AG04449 (cell line): Measurements from ENCODE around the gene NPC1L1.
"Not testable (repeated sequence)": the region's sequence is repeated elsewhere in the genome, so short reads cannot be mapped to it uniquely, and the experiment has no call there.

Source experiments
- CTCF ChIA-PET: fragments of 350-600 bp; formaldehyde crosslinking; extraction: SDS; loops from one replicate; lab custom pipeline; 2021; ENCODE audit warnings: antibody characterized with exemption; lab: Yijun Ruan, JAX
- POLR2A ChIA-PET: fragments of 400-600, 350-600 bp; formaldehyde crosslinking; extraction: SDS; loops from one replicate; lab custom pipeline; 2020; ENCODE audit warnings: antibody characterized with exemption, inconsistent platforms; lab: Yijun Ruan, JAX
- DNase-seq: peaks from one replicate; pipeline ENCODE4 v3.0.0-alpha.2; 2010; ENCODE audit warnings: low read depth, low spot score
- H3K4me3 ChIP-seq: 2 replicates; pipeline ENCODE4 v1.5.1; 2011; ENCODE audit warnings: low read depth, mild to moderate bottlenecking, control low read depth, low read length
- TF ChIP-seq, protein P1 (sequence below): IDR thresholded peaks from one replicate; pipeline ENCODE4 v1.5.1; 2011; ENCODE audit warnings: mild to moderate bottlenecking, moderate library complexity, low read length, control low read depth, inconsistent platforms; ENCODE audit not compliant: insufficient read depth; ENCODE audit errors: missing control alignments

The NPC1L1 gene

DNA sequence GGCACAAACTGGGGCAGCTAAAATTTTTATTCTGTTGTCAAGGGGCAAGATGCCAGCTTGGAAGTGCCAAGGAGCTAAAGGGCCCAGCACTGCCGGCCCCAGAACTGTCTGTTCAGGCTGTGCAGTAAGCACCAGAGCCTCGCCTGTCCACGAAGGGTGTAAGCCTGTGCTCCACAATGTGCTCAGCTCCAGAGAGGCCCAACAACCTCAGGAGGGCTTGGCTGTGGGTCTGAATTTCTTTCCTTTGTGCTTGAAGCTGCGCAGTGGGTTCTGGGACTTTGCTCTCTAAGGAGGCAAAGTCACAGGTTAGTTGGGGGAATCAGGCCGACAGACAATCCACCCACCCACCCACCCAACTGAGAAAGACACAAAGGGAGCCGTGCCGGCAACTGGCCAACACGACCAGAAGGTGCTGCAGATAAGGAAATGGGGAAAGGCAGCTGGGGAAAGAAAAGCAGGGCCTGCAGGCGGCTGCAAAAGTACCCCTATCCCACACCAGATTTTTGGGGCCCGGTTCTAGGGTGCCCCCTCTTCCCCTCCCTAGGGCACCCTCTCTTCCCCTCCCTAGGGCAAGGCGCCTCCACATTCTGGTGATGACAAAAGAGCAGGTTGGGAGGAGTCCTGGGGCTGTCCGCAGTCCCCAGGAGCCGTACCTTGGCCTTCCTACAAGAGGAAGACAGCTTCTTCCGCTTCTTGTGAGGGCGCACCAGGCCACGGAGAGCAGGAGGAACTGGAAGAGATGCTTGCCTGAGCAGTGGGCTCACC, 24.8 kb upstream of the NPC1L1 start:
- TF ChIP-seq, protein P1, sequence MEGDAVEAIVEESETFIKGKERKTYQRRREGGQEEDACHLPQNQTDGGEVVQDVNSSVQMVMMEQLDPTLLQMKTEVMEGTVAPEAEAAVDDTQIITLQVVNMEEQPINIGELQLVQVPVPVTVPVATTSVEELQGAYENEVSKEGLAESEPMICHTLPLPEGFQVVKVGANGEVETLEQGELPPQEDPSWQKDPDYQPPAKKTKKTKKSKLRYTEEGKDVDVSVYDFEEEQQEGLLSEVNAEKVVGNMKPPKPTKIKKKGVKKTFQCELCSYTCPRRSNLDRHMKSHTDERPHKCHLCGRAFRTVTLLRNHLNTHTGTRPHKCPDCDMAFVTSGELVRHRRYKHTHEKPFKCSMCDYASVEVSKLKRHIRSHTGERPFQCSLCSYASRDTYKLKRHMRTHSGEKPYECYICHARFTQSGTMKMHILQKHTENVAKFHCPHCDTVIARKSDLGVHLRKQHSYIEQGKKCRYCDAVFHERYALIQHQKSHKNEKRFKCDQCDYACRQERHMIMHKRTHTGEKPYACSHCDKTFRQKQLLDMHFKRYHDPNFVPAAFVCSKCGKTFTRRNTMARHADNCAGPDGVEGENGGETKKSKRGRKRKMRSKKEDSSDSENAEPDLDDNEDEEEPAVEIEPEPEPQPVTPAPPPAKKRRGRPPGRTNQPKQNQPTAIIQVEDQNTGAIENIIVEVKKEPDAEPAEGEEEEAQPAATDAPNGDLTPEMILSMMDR, result no peak
- ChIA-PET CTCF (interaction anchor here (0.7 to 5.5 kb wide), 36 partner anchors 8 to 545 kb away, joined by 3 to 79 read pairs (median 5); partner anchors contain the start of genes DDX56, H2AZ2, TMED4 and YKT6), POLR2A (interaction anchor here (0.9 to 1.1 kb wide), 2 partner anchors 8 to 15 kb away, joined by 5 to 8 read pairs; partner anchors contain the start of gene DDX56)
- no peak overlapping the region for H3K4me3 ChIP-seq
- no peak for DNase-seq

DNA sequence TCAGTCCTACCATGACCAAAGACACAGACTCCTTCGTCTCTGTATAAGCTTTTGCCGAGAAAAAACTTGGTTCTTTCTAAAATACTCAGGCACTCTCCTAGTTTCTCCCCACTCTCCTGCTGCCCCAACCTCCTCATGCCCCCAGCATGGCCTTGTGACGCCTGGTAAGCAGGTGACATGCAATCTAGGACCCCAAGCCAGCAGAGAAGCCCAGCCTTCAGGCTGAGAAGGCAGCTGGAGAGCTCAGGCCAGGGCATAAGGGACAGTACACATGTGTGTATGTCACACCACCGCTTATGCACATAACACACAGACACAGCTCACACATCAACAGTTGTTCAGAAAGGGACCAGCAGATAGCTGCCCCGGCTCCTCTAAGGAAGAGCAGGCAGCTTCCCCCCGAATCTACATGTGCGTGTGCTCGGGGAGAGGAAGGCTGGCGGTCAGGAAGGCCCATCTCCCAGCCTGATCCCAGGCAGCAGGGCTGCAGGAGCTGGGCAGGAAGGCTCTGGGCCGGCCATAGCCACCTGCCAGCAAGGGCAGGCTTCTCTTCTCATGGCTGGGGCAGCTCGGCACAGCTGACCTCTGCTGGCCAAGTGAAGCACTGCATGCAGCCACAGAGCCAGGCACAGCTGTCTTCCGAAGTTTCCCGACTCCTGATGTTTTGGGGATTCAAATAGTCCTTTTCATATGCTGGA, 24.1 kb upstream of the NPC1L1 start:
- no peak overlapping the region for H3K4me3 ChIP-seq
- CTCF ChIA-PET, result interaction anchor here (0.6 to 5.5 kb wide), 42 partner anchors 9 to 548 kb away, joined by 3 to 79 read pairs (median 4); partner anchors contain the start of genes DDX56, H2AZ2, TMED4 and YKT6
- POLR2A ChIA-PET, result interaction anchor here (0.9 to 1.1 kb wide), 2 partner anchors 9 to 16 kb away, joined by 5 to 8 read pairs; partner anchors contain the start of gene DDX56
- TF ChIP-seq, protein P1, result peak; percentile 97
- DNase-seq, result no peak

DNA sequence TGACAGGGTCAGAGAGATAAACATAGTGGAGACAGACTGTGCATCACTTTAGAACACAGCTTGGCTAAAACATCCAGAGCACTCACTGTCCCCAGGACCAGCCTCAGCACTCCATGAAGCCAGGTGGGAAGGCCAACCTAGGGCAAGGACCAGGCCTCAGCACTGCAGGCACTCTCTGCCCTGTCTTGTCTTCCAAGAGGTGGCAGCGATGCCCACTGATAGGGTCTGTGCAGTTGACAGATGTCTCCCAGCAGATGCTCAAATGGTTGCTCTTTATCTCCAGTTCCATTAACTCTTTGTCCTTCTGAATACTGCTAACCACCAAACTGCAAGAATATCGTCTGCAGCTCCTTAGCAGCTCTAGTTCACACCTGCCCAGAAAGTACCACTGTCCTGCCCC, 23.5 kb upstream of the NPC1L1 start:
- TF ChIP-seq, protein P1, result no peak
- no peak for DNase-seq
- ChIA-PET CTCF (interaction anchor here (0.6 to 5.5 kb wide), 31 partner anchors 8 to 549 kb away, joined by 3 to 79 read pairs (median 4); partner anchors contain the start of genes DDX56, TMED4 and YKT6), POLR2A (interaction anchor here (0.7 to 1.1 kb wide), 2 partner anchors 9 kb away, joined by 3 to 8 read pairs; partner anchors contain the start of gene DDX56)
- no peak overlapping the region for H3K4me3 ChIP-seq

DNA sequence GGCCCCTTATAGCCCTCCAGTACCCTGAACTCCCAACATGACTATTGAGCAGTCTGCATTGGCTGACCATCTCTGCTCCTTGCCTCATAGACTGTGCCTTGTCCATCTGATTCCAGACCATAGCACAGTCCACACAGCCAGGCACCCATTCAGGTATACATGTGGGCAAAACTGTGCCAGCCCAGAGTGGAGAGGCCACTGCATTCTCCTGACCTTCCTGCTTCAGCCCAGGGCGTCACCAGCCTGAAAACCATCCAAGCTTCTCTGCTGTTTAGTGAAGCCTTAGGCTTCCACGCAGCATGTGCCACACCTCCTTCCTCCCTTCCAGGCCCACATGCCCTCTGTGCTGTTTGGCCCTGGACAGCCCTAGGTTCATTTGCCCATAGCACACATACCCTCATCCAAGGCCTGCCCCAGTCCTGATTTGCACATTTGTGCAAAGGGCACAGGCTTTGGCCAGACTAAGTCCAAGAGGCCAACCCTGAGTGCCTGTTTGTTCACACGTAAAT, 22.1 kb upstream of the NPC1L1 start:
- CTCF ChIA-PET, result interaction anchor here (1.3 to 5.5 kb wide), 6 partner anchors 13 to 322 kb away, joined by 3 to 79 read pairs (median 46); partner anchors contain the start of gene DDX56
- TF ChIP-seq, protein P1, result no peak
- no peak overlapping the region for H3K4me3 ChIP-seq
- POLR2A ChIA-PET, result no interaction called here
- DNase-seq, result no peak

DNA sequence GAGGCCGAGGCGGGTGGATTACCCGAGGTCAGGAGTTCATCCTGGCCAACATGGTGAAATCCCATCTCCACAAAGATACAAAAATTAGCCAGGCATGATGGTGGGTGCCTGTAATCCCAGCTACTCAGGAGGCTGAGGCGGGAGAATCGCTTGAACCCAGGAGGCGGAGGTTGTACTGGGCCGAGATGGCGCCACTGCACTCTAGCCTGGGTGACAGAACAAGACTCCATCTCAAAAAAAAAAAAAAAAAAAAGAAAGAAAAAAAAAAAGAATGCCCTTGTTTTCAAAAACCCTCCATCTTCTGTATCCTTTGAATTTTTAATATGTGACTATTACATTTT, 21.5 kb upstream of the NPC1L1 start:
- H3K4me3 ChIP-seq, DNase-seq, POLR2A ChIA-PET: not testable (repeated sequence)
- CTCF ChIA-PET, result interaction anchor here (1.3 to 5.5 kb wide), 4 partner anchors 14 to 322 kb away, joined by 3 to 79 read pairs (median 52); partner anchors contain the start of gene DDX56

DNA sequence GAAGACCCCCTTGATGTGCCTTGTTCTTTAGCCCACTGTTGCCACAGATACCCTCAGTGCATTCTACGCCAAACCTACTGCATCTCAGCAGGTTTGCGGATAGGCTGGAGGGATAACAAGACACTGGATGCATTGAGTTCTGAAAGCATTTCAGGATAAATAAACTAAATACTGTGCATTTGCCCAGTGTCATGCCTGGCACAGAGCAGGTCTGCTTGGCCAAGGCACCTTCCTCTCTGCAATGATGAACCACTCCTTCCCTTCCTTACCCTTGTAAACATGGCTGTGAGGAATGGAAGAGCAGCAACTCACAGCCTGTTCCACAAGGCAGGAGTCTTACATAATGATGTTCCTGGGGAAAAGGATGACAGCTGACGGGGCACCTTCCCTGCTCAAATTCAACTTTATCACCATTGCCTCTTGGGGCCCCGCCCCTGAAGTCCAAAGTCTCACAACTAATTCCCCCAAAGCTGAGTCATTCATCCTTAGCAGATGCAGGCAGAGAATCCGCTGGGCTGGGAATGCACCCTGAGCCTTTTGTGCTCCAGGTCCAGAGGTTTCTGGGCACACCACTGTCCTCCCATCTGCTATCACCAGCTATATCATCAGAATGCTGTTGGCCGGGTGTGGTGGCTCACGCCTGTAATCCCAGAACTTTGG, 21.0 kb upstream of the NPC1L1 start:
- POLR2A ChIA-PET, result interaction anchor here (1.1 kb wide), 1 partner anchor 12 kb away, joined by 4 read pairs; the partner anchor contains the start of gene DDX56
- no peak overlapping the region for H3K4me3 ChIP-seq
- CTCF ChIA-PET, result interaction anchor here (1.3 to 5.5 kb wide), 5 partner anchors 14 to 321 kb away, joined by 3 to 79 read pairs (median 20); partner anchors contain the start of gene DDX56
- DNase-seq, result no peak
- TF ChIP-seq, protein P1, result no peak
